DOHH2 (cell line): ENCODE results near the gene SAMD10.

Source experiments
- H3F3A ChIP-seq: fragments of 200-600 bp; sonication (generic), shearing (Covaris generic); 2 replicates; pipeline ENCODE4 v1.6.0; 2016; ENCODE audit warnings: antibody characterized with exemption, mild to moderate bottlenecking; ENCODE audit not compliant: control insufficient read depth, insufficient read depth
- H3K27ac ChIP-seq: fragments of 200-600 bp; sonication (generic); 2 replicates; pipeline ENCODE4 v1.5.1; 2014; ENCODE audit warnings: low read depth, mild to moderate bottlenecking, low read length, moderate library complexity
- H3K27me3 ChIP-seq: fragments of 200-600 bp; sonication (generic); 2 replicates; pipeline ENCODE4 v1.6.1; 2014; ENCODE audit warnings: mild to moderate bottlenecking, low read length, mixed read lengths; ENCODE audit not compliant: control insufficient read depth
- H3K36me3 ChIP-seq: fragments of 200-600 bp; sonication (generic); 2 replicates; pipeline ENCODE4 v1.6.1; 2014; ENCODE audit warnings: mild to moderate bottlenecking, low read length, moderate library complexity, mixed read lengths; ENCODE audit not compliant: control insufficient read depth
- H3K4me1 ChIP-seq: fragments of 200-600 bp; sonication (generic); 2 replicates; pipeline ENCODE4 v1.6.1; 2014; ENCODE audit warnings: mild to moderate bottlenecking, low read length, mixed read lengths; ENCODE audit not compliant: control insufficient read depth
- H3K4me2 ChIP-seq: fragments of 200-600 bp; sonication (generic); 2 replicates; pipeline ENCODE4 v1.6.0; 2014; ENCODE audit warnings: mild to moderate bottlenecking, low read length, moderate library complexity
- H3K4me3 ChIP-seq: fragments of 200-600 bp; sonication (generic); 2 replicates; pipeline ENCODE4 v1.5.1; 2014; ENCODE audit warnings: mild to moderate bottlenecking, low read length, mixed read lengths
- H3K79me2 ChIP-seq: fragments of 200-600 bp; sonication (generic); 2 replicates; pipeline ENCODE4 v1.6.1; 2014; ENCODE audit warnings: mild to moderate bottlenecking, low read length, mixed read lengths; ENCODE audit not compliant: control insufficient read depth
- H3K9me2 ChIP-seq: fragments of 200-600 bp; sonication (generic); replicated peaks from 2 replicates; pipeline ENCODE4 v1.6.1; 2014; ENCODE audit warnings: mild to moderate bottlenecking, low read length, mixed read lengths; ENCODE audit not compliant: control insufficient read depth
- H3K9me3 ChIP-seq: fragments of 200-600 bp; sonication (generic); 2 replicates; pipeline ENCODE4 v1.6.1; 2014; ENCODE audit warnings: antibody characterized with exemption, low read length, mixed read lengths; ENCODE audit not compliant: control insufficient read depth, insufficient read depth
- H4K20me1 ChIP-seq: fragments of 200-600 bp; sonication (generic); 2 replicates; pipeline ENCODE4 v1.6.0; 2014; ENCODE audit warnings: low read depth, mild to moderate bottlenecking, antibody characterized with exemption, low read length, moderate library complexity; ENCODE audit not compliant: control insufficient read depth, insufficient read depth
- CTCF ChIP-seq: fragments of 200-600 bp; sonication (generic); IDR thresholded peaks from one replicate; pipeline ENCODE4 v1.5.1; 2014; ENCODE audit warnings: antibody characterized with exemption, mild to moderate bottlenecking, low read depth, low read length; ENCODE audit not compliant: poor library complexity, severe bottlenecking
- EZH2phosphoT487 ChIP-seq: fragments of 200-600 bp; sonication (generic); IDR thresholded peaks from 2 replicates; pipeline ENCODE4 v1.6.1; 2017; ENCODE audit warnings: borderline replicate concordance, mild to moderate bottlenecking, antibody characterized with exemption, low read length, moderate library complexity, mixed read lengths

Gene SAMD10

DNA sequence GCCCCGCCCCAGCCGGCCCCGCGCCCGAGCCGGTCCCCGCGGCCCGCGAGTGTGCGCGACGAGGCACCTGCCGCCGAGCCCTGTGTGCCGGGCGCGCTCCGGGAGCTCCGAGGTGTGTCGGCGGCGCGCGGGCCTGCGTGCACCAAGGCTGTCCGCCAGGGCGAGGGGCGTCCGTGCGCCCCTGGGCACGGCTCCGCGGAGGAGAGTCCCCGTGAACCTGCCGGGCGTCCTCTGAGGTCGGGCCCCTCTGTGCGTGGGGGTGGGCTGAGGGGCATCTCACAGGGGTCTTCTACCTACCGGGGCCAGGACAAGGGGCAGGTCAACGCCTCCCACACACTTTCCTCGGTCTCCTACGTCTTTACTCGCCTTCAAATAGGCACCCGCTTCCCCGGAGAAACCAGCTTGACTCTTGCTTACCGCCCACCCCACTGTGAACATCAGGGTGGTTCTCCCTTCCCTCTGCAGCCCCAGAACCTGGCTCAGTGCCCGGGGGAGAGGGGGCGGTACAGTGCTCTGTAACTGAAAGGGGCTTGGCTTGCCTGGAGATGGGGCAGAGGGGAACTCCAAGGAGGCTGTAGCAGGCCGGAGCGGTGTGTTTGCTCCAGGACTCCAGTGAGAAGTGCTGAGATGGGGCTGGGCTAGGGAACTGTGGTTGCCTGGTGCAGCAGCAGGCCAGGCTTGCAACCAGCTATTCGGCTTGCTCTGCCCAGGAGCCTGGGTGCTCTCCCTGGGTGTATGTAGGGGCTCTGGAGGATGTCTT lies at the start of gene SAMD10:
Gene SAMD10, minus strand, starts transcription at position 86 of the 760 bp plus-strand sequence. CDS start 175 bp downstream, outside the sequence.
- Histone ChIP-seq H3K27ac (peak within 1 kb of the TSS; percentile 90), H3K27me3 (no peaks in the 10 kb centered on the region), H4K20me1 (peaks cover 4% of the 10 kb centered on the region; the same call in 1 of the 2 replicates), H3K9me3 (no peaks in the 10 kb centered on the region), H3F3A (peaks cover 17% of the 10 kb centered on the region), H3K4me3 (peak within 1 kb of the TSS; percentile 97), H3K4me2 (peak within 1 kb of the TSS; percentile 77), H3K9me2 (no peaks in the 10 kb centered on the region), H3K79me2 (peaks cover 45% of the 10 kb centered on the region), H3K36me3 (peaks cover 30% of the 10 kb centered on the region), H3K4me1 (peaks cover 41% of the 10 kb centered on the region)
- TF ChIP-seq CTCF (no peak), EZH2phosphoT487 (no peak)

- H3K9me2 ChIP-seq: no peaks in the 10 kb centered on the region
- H3K4me3 ChIP-seq: no peak overlapping the region
- no peaks in the 10 kb centered on the region for H3K9me3 ChIP-seq
- H3F3A ChIP-seq: no peaks in the 10 kb centered on the region
- no peaks in the 10 kb centered on the region for H3K4me1 ChIP-seq
- H3K36me3 ChIP-seq: peaks cover 84% of the 10 kb centered on the region
- no peaks in the 10 kb centered on the region for H3K79me2 ChIP-seq
- H3K27ac ChIP-seq: no peak overlapping the region
- TF ChIP-seq CTCF: no peak
- TF ChIP-seq EZH2phosphoT487: no peak
- H3K27me3 ChIP-seq: no peaks in the 10 kb centered on the region
- no peak overlapping the region for H3K4me2 ChIP-seq
- H4K20me1 ChIP-seq: no peaks in the 10 kb centered on the region
Measured at GRCh38 chr20:64027981-64028685, 48.7 kb upstream of the SAMD10 start.

DNA sequence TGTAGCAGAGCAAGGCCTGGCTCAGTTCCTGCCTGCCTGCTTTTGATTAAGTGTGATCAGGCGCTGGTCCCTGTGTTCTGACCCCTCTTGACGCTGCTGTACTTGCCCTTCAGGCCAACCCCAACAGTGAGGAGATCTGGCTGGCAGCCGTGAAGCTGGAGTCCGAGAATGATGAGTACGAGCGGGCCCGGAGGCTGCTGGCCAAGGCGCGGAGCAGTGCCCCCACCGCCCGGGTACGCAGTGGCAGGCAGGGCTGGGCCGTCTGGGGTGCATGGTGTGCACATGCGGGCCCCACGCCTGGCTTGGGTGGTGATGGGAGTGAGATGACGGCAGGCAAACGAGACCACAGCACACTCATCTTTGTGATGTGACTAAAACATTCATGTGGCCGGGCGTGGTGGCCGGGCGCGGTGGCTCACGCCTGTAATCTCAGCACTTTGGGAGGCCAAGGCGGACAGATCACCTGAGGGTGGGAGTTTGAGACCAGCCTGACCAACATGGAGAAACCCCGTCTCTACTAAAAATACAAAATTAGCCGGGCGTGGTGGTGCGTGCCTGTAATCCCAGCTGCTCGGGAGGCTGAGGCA lies 46.5 kb upstream of the SAMD10 start:
- H3K27me3 ChIP-seq: no peaks in the 10 kb centered on the region
- H3K9me2 ChIP-seq: no peaks in the 10 kb centered on the region
- H3K4me2 ChIP-seq: no peak overlapping the region
- H3K4me1 ChIP-seq: no peaks in the 10 kb centered on the region
- H4K20me1 ChIP-seq: no peaks in the 10 kb centered on the region
- no peaks in the 10 kb centered on the region for H3F3A ChIP-seq
- no peak overlapping the region for H3K4me3 ChIP-seq
- H3K36me3 ChIP-seq: peaks cover 91% of the 10 kb centered on the region
- no peaks in the 10 kb centered on the region for H3K9me3 ChIP-seq
- no peak overlapping the region for H3K27ac ChIP-seq
- TF ChIP-seq EZH2phosphoT487 (no peak), CTCF (no peak)
- H3K79me2 ChIP-seq: no peaks in the 10 kb centered on the region; the same call in 1 of the 2 replicates
